HEK293T (cell line): ENCODE results near the gene TBC1D17.

Experiments used
- ARNT ChIP-seq: fragments of 450-650 bp; IDR thresholded peaks from 2 replicates; pipeline ENCODE4 v1.6.1; 2017; ENCODE audit warnings: mild to moderate bottlenecking
- BHLHE40 ChIP-seq: fragments of 450-650 bp; IDR thresholded peaks from 2 replicates; pipeline ENCODE4 v1.6.1; 2016; ENCODE audit warnings: mild to moderate bottlenecking, moderate library complexity, borderline replicate concordance
- CTBP1 ChIP-seq: fragments of 450-650 bp; IDR thresholded peaks from 2 replicates; pipeline ENCODE4 v1.6.1; 2016; ENCODE audit warnings: borderline replicate concordance
- ELF4 ChIP-seq: fragments of 450-650 bp; IDR thresholded peaks from 2 replicates; pipeline ENCODE4 v1.6.1; 2017; ENCODE audit warnings: antibody characterized with exemption
- FOXA1 ChIP-seq: fragments of 450-650 bp; IDR thresholded peaks from 2 replicates; pipeline ENCODE4 v1.6.1; 2016; ENCODE audit warnings: mild to moderate bottlenecking
- FOXK2 ChIP-seq: fragments of 450-650 bp; IDR thresholded peaks from 2 replicates; pipeline ENCODE4 v1.6.1; 2016; ENCODE audit warnings: mild to moderate bottlenecking
- FOXM1 ChIP-seq: fragments of 450-650 bp; IDR thresholded peaks from 2 replicates; pipeline ENCODE4 v1.6.1; 2017; ENCODE audit warnings: mild to moderate bottlenecking, borderline replicate concordance
- HDGF ChIP-seq: fragments of 450-650 bp; IDR thresholded peaks from 2 replicates; pipeline ENCODE4 v1.6.1; 2017; ENCODE audit warnings: antibody characterized with exemption, borderline replicate concordance
- NFRKB ChIP-seq: fragments of 450-650 bp; IDR thresholded peaks from 2 replicates; pipeline ENCODE4 v1.6.1; 2016; ENCODE audit warnings: mild to moderate bottlenecking, moderate library complexity
- PKNOX1 ChIP-seq: fragments of 450-650 bp; IDR thresholded peaks from 2 replicates; pipeline ENCODE4 v1.6.1; 2016
- SP1 ChIP-seq: fragments of 450-650 bp; IDR thresholded peaks from 2 replicates; pipeline ENCODE4 v1.6.1; 2017
- SUZ12 ChIP-seq: fragments of 450-650 bp; IDR thresholded peaks from 2 replicates; pipeline ENCODE4 v1.6.1; 2016; ENCODE audit warnings: mild to moderate bottlenecking
- TARDBP ChIP-seq: fragments of 450-650 bp; IDR thresholded peaks from 2 replicates; pipeline ENCODE4 v1.6.1; 2016
- ZNF384 ChIP-seq: fragments of 450-650 bp; IDR thresholded peaks from 2 replicates; pipeline ENCODE4 v1.6.1; 2016

GRCh38 chr19:49859682-49860335, 17.7 kb upstream of the TBC1D17 start:
- TF ChIP-seq FOXM1 = no peak
- no peak for TF ChIP-seq PKNOX1
- TF ChIP-seq SUZ12 = no peak
- TF ChIP-seq NFRKB = no peak
- TF ChIP-seq SP1 = no peak
- TF ChIP-seq BHLHE40 = no peak
- no peak for TF ChIP-seq CTBP1
- TF ChIP-seq ELF4 = no peak
- TF ChIP-seq ZNF384 = no peak
- no peak for TF ChIP-seq FOXK2
- TF ChIP-seq ARNT = no peak
- TF ChIP-seq TARDBP = no peak
- no peak for TF ChIP-seq HDGF
- no peak for TF ChIP-seq FOXA1
